SH-SY5Y (cell line): ENCODE results near the gene PSPN.

Experiments used
- GATA2 ChIP-seq: IDR thresholded peaks from 2 replicates; pipeline ENCODE4 v1.6.1; 2011; ENCODE audit warnings: mild to moderate bottlenecking, low read depth, low read length
- GATA3 ChIP-seq: IDR thresholded peaks from 2 replicates; pipeline ENCODE4 v1.6.1; 2011; ENCODE audit warnings: low read depth, mild to moderate bottlenecking, low read length, moderate library complexity

Gene PSPN

DNA sequence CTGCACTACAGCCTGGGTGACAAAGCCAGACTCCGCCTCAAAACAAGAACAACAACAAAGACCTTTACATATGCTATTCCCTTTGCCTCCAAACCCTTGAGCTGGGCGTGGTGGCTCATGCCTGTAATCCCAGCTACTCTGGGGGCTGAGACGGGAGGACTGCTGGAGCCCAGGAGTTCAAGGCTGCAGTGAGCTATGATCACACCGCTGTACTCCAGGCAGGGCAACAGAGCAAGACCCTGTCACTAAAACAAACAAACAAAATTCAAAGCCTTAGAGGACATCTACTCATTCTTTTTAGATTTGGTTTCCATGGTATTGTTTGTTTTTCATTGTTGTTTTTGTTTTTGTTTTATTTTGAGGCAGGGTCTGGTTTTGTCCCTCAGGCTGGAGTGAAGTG is 50.1 kb downstream of the PSPN start:
- TF ChIP-seq GATA3 = no peak
- no peak for TF ChIP-seq GATA2
